Stimulated activated naive B cell treated with anti-CD40 and anti-IgM and Interleukin-4, amounts not matched to agents 10 μg/mL and 1 μg/mL and 100 μg/mL, for 72 hours (primary cell): ENCODE measurements around the gene ANKRD6.
A peak's percentile ranks its signal among the peaks of the same experiment; 100 is the strongest.

Source experiments
- ATAC-seq, 2 donors: fragments of 150-1000 bp; cut with Tn5 transposase; replicated peaks; 2 replicates each; pipeline ENCODE4 v1.10.0; 2021; ENCODE audit warnings: moderate library complexity in 1 of 2
- DNase-seq: peaks from one replicate; pipeline ENCODE4 v3.0.0; 2021
- H3K27ac Mint-ChIP-seq: one replicate; pipeline ENCODE4 v1.8.0; 2022; ENCODE audit warnings: mild to moderate bottlenecking, mixed read lengths
- H3K27me3 Mint-ChIP-seq, 2 donors: one replicate each; pipeline ENCODE4 v1.8.0; 2022; ENCODE audit warnings: mixed read lengths in 2 of 2
- H3K36me3 Mint-ChIP-seq, 2 donors: one replicate each; pipeline ENCODE4 v1.8.0; 2022; ENCODE audit warnings: mixed read lengths in 2 of 2, mild to moderate bottlenecking in 1 of 2
- H3K4me1 Mint-ChIP-seq, 2 donors: one replicate each; pipeline ENCODE4 v1.8.0; 2022; ENCODE audit warnings: mixed read lengths in 2 of 2, mild to moderate bottlenecking in 1 of 2
- H3K4me3 Mint-ChIP-seq, 2 donors: one replicate each; pipeline ENCODE4 v1.8.0; 2022; ENCODE audit warnings: mild to moderate bottlenecking in 2 of 2, mixed read lengths in 2 of 2, moderate library complexity in 1 of 2
- H3K9me3 Mint-ChIP-seq, 2 donors: one replicate each; pipeline ENCODE4 v1.8.0; 2022; ENCODE audit warnings: mixed read lengths in 2 of 2, mild to moderate bottlenecking in 1 of 2

Gene ANKRD6

GRCh38 chr6:89406141-89406540 is 26.8 kb upstream of the ANKRD6 start:
- H3K4me1 Mint-ChIP-seq, result peaks cover 10 to 28% of the 10 kb centered on the region in 2 donors
- no peaks in the 10 kb centered on the region for H3K9me3 Mint-ChIP-seq
- ATAC-seq (no peak), DNase-seq (no peak)
- H3K36me3 Mint-ChIP-seq, result peaks cover 8 to 15% of the 10 kb centered on the region in 2 donors
- no peak overlapping the region for H3K4me3 Mint-ChIP-seq
- H3K27ac Mint-ChIP-seq, result no peak overlapping the region
- H3K27me3 Mint-ChIP-seq, result peaks cover 0 to 3% of the 10 kb centered on the region in 2 donors

- Mint-ChIP-seq H3K27ac (no peak overlapping the region), H3K27me3 (peaks cover 0 to 8% of the 10 kb centered on the region in 2 donors), H3K4me1 (peaks cover 16 to 37% of the 10 kb centered on the region in 2 donors), H3K9me3 (no peaks in the 10 kb centered on the region), H3K36me3 (peaks cover 9 to 11% of the 10 kb centered on the region in 2 donors), H3K4me3 (peak overlapping the region; percentile 10 to 41)
- no peak for ATAC-seq
- DNase-seq, result no peak
These were observed 23.4 kb upstream of the ANKRD6 start for GRCh38 chr6:89409461-89410035.

- peak; percentile 2 to 6 for ATAC-seq
- no peak for DNase-seq
- peaks cover 0 to 10% of the 10 kb centered on the region in 2 donors for H3K27me3 Mint-ChIP-seq
These were observed 22.7 kb upstream of the ANKRD6 start for GRCh38 chr6:89410231-89410761.

GRCh38 chr6:89410788-89411144 is 22.2 kb upstream of the ANKRD6 start:
- no peak for DNase-seq
- Mint-ChIP-seq H3K36me3 (peaks cover 6 to 8% of the 10 kb centered on the region in 2 donors), H3K27me3 (peaks cover 0 to 12% of the 10 kb centered on the region in 2 donors), H3K27ac (peak overlapping the region; percentile 88), H3K4me1 (peaks cover 16 to 37% of the 10 kb centered on the region in 2 donors), H3K4me3 (peak overlapping the region; percentile 87 to 100), H3K9me3 (no peaks in the 10 kb centered on the region)
- peak; percentile 8 to 25 for ATAC-seq

More at GRCh38 chr6:89410231-89410761, 22.7 kb upstream of the ANKRD6 start:
- H3K4me3 Mint-ChIP-seq, result peak overlapping the region; percentile 87 to 100
- H3K4me1 Mint-ChIP-seq, result peaks cover 16 to 37% of the 10 kb centered on the region in 2 donors
- peaks cover 9 to 11% of the 10 kb centered on the region in 2 donors for H3K36me3 Mint-ChIP-seq
- H3K27ac Mint-ChIP-seq, result no peak overlapping the region
- H3K9me3 Mint-ChIP-seq, result no peaks in the 10 kb centered on the region

GRCh38 chr6:89411145-89412070 is 21.5 kb upstream of the ANKRD6 start:
- Mint-ChIP-seq H3K4me1 (peaks cover 13 to 32% of the 10 kb centered on the region in 2 donors), H3K36me3 (peaks cover 2 to 5% of the 10 kb centered on the region in 2 donors), H3K27ac (peak overlapping the region; percentile 88), H3K27me3 (peaks cover 0 to 9% of the 10 kb centered on the region in 2 donors), H3K9me3 (no peaks in the 10 kb centered on the region), H3K4me3 (peak overlapping the region; percentile 87 to 100)
- DNase-seq (peak; percentile 33), ATAC-seq (peak; percentile 57 to 61)

GRCh38 chr6:89412071-89413005 is 20.6 kb upstream of the ANKRD6 start, which contains the start of gene RRAGD:
Gene RRAGD (minus strand): TSS chr6:89412273. CDS start chr6:89411993, 280 bp downstream.
- peaks cover 12 to 31% of the 10 kb centered on the region in 2 donors for H3K4me1 Mint-ChIP-seq
- H3K27me3 Mint-ChIP-seq, result peaks cover 0 to 10% of the 10 kb centered on the region in 2 donors
- peak; percentile 69 for DNase-seq
- H3K27ac Mint-ChIP-seq, result peak within 1 kb of the TSS; percentile 100
- H3K36me3 Mint-ChIP-seq, result peaks cover 0 to 4% of the 10 kb centered on the region in 2 donors
- peak within 1 kb of the TSS; percentile 100 for H3K4me3 Mint-ChIP-seq
- peak; percentile 85 to 87 for ATAC-seq
- H3K9me3 Mint-ChIP-seq, result no peaks in the 10 kb centered on the region

GRCh38 chr6:89413006-89413400 is 19.9 kb upstream of the ANKRD6 start:
- ATAC-seq, result no peak

GRCh38 chr6:89414215-89414614 is 18.7 kb upstream of the ANKRD6 start:
- no peak for DNase-seq
- Mint-ChIP-seq H3K4me3 (no peak overlapping the region), H3K4me1 (peaks cover 11 to 26% of the 10 kb centered on the region in 2 donors), H3K36me3 (peaks cover 0 to 3% of the 10 kb centered on the region in 2 donors), H3K27ac (no peak overlapping the region), H3K9me3 (no peaks in the 10 kb centered on the region), H3K27me3 (peaks cover 0 to 17% of the 10 kb centered on the region in 2 donors)
- ATAC-seq, result no peak

More at GRCh38 chr6:89413006-89413400, 19.9 kb upstream of the ANKRD6 start:
- peak overlapping the region; percentile 100 for H3K27ac Mint-ChIP-seq
- no peak for DNase-seq
- H3K27me3 Mint-ChIP-seq, result peaks cover 0 to 17% of the 10 kb centered on the region in 2 donors
- peak overlapping the region; percentile 100 for H3K4me3 Mint-ChIP-seq
- peaks cover 0 to 3% of the 10 kb centered on the region in 2 donors for H3K36me3 Mint-ChIP-seq
- H3K4me1 Mint-ChIP-seq, result peaks cover 11 to 31% of the 10 kb centered on the region in 2 donors
- no peaks in the 10 kb centered on the region for H3K9me3 Mint-ChIP-seq

- Mint-ChIP-seq H3K27me3 (peaks cover 5 to 17% of the 10 kb centered on the region in 2 donors), H3K4me3 (no peak overlapping the region), H3K4me1 (peaks cover 11 to 19% of the 10 kb centered on the region in 2 donors), H3K36me3 (peaks cover 0 to 3% of the 10 kb centered on the region in 2 donors), H3K9me3 (no peaks in the 10 kb centered on the region), H3K27ac (no peak overlapping the region)
- DNase-seq (no peak), ATAC-seq (no peak)
These were observed 17.8 kb upstream of the ANKRD6 start for GRCh38 chr6:89415185-89415584.

- Mint-ChIP-seq H3K9me3 (no peaks in the 10 kb centered on the region), H3K27me3 (peaks cover 5 to 17% of the 10 kb centered on the region in 2 donors), H3K4me3 (no peak overlapping the region), H3K36me3 (peaks cover 0 to 3% of the 10 kb centered on the region in 2 donors), H3K27ac (no peak overlapping the region), H3K4me1 (peaks cover 9 to 15% of the 10 kb centered on the region in 2 donors)
- ATAC-seq, result no peak
- DNase-seq, result no peak
These were observed 16.2 kb upstream of the ANKRD6 start for GRCh38 chr6:89416796-89417195.

- Mint-ChIP-seq H3K9me3 (no peaks in the 10 kb centered on the region), H3K4me1 (peaks cover 8 to 24% of the 10 kb centered on the region in 2 donors), H3K27me3 (peaks cover 5 to 9% of the 10 kb centered on the region in 2 donors), H3K27ac (no peak overlapping the region), H3K4me3 (no peak overlapping the region), H3K36me3 (no peaks in the 10 kb centered on the region)
- ATAC-seq (no peak), DNase-seq (no peak)
These were observed 2.6 kb upstream of the ANKRD6 start for GRCh38 chr6:89430201-89430962.

- ATAC-seq (peak; percentile 75 to 76), DNase-seq (peak; percentile 51)
- Mint-ChIP-seq H3K4me1 (peaks cover 10 to 33% of the 10 kb centered on the region in 2 donors), H3K36me3 (no peaks in the 10 kb centered on the region), H3K4me3 (peak overlapping the region; percentile 85 to 89), H3K9me3 (no peaks in the 10 kb centered on the region), H3K27me3 (peaks cover 0 to 5% of the 10 kb centered on the region in 2 donors), H3K27ac (peak overlapping the region; percentile 83)
These were observed 549 bp downstream of the ANKRD6 start for GRCh38 chr6:89433252-89434149.
